GM19043 (cell line): ENCODE data around the gene TNNT3.

Experiments
- ATAC-seq: cut with Tn5 transposase; IDR thresholded peaks from one replicate; pipeline ENCODE4 v1.9.1; 2021; ENCODE audit warnings: low read depth; ENCODE audit not compliant: unreplicated experiment

The TNNT3 gene

DNA sequence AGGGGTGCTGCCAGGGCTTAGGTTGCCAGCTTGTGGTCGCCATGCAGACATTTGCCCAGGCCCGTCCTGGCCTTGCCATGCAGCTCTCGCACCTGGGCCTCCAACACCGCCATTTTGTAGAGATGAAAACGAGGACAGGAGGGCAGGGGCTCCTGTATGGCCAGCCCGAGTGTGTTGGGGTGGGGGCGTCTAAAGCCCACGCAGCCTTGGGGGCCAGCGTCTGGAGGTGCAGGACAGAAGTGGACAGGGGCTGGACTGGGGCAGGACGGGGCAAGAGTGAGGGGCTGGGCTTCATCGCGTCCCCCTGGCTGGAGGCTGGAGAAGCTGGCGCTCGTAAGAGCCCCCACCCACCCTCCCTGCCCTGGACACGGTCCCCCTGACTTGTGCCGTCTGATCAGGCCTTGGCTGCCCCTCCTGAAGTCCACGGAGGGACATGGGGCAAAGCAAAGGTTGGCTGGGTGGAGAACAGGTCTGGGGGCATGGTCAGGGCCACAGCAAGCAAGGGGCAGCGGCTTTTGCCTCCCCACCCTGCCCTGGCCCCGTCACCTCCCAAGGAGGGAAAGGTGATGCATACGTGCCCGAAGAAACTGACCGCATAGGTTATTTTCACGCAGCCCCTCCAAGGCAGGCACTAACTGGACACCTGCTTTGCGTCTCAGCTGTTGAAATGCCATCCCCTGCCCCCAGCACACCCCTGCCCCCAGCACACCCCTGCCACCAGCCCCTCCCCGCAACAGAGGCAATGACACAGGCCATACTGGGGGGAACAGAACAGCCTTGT lies 815 bp downstream of the TNNT3 start:
- ATAC-seq = no peak

GRCh38 chr11:1920909-1921573 lies 1.5 kb downstream of the TNNT3 start:
- no peak for ATAC-seq

DNA sequence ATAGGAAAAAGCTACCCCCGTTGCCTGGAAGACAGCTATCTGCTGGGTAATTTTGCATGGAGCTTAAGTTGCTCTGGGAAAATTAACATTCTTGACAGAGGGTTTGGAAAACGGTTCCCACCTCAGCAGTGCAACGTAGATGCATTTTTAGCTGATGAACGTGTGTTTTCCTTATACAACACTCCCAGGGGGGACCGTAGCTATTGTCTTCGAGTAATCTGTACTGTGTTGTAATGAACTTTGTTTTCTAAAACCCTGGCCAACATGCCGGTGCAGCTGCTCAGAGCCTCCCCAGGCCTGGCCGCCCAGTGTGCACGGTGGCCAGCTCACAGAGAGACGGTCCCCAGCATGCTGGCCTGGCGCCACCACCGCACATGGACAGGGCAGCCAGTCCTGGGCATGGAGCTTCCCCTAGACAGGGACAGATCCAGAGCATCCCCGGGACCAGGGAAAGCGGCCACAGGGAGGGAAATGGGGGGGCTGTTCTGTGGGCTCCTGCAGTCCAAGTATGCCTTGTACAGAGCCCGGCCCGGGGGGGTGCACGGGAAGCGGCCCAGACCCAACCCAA lies 2.2 kb downstream of the TNNT3 start:
- ATAC-seq = no peak

GRCh38 chr11:1922481-1923081 lies 3.1 kb downstream of the TNNT3 start:
- ATAC-seq = no peak

DNA sequence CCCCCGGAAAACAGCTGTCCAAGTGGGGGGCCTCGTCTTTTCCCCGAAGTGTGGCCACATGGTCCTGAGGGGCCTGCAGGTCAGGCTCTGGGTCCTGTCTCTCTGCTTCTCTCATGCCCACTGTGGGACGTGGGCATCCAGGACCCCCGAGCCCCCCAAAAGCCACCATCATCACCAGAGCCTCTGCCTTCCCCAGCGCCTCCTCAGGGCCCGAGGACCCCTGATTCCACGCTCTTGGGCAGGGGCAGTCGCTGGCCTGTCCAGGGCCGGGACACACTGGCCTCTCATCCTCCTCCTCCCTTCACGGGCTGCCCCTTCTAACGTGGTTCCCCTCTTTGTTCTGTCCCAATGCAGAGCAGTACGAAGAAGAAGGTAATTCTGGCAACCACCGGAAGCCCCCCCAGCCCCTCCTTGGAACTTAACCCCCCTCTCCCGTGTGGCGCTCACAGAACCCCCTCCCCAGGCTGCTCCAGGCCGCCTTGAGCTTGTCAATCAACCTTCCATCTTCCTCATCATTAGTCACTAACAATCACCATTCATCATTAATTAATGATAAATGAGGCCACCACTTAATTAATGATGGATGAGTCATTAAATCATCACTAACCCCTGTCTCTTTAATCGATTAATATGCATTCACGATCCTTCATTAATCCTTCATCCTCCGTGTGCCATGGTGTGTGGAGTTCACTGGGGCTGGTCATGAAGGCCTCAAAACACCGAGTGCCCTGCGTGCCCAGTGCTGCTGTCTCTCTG lies 3.9 kb downstream of the TNNT3 start:
- ATAC-seq = no peak

DNA sequence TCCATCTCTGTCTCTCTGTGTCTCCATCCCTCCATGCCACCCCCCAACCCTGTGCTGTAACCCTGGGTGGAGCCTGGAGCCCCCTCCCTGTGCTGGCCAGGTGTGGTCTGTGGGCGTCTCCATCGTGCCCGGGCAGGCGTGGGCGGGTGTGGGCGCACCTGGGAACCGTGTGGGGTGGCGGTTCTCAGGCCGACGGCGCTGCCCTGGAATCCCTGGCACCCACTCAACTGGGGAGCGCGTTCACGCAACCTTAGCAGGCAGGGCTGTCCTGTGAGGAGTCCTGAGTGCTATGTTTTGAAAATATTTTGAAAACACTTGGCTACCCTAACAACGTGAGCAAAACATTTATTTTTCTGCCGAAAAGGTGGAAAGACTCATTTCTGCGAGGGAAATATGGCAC lies 4.7 kb downstream of the TNNT3 start:
- ATAC-seq = no peak

GRCh38 chr11:1924646-1925372 lies 5.3 kb downstream of the TNNT3 start:
- ATAC-seq = no peak

DNA sequence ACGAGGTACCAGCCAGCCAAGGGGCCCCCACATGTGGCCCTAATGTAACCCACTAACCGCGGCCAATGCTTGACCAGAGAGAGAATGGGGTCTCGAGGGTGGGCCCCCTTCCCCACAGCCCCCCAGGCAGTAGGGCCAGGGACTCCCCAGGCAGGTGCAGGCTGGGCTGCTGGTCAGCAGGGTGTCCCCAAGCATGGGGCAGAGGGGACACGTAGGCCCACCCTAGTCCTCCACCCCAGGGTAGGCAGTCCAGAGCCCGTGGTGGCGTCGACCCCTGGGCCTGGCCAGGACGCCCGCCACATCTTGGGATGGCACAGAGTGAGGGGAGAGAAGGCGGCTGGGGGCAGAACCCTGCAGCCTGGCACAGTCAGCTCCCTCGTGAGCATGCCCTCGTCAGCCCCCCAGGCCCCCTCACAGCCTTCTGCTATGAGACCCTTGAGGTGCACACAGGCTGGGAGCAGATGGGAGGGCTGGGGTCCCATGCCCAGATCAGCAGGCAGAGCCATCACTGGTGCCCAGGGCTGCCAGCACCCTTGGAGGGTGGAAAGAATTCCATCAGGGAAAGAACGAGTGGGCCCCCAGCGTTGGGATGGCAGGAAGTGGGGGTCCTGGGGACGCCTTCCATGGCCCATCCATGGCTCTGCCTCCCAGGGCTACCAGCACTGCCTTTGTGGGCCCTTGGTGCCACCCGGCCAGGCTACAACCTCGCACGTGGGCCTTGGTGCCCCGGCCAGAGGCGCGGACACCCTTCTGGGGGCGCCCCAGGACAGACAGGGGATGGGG lies 6.1 kb downstream of the TNNT3 start:
- ATAC-seq = no peak

DNA sequence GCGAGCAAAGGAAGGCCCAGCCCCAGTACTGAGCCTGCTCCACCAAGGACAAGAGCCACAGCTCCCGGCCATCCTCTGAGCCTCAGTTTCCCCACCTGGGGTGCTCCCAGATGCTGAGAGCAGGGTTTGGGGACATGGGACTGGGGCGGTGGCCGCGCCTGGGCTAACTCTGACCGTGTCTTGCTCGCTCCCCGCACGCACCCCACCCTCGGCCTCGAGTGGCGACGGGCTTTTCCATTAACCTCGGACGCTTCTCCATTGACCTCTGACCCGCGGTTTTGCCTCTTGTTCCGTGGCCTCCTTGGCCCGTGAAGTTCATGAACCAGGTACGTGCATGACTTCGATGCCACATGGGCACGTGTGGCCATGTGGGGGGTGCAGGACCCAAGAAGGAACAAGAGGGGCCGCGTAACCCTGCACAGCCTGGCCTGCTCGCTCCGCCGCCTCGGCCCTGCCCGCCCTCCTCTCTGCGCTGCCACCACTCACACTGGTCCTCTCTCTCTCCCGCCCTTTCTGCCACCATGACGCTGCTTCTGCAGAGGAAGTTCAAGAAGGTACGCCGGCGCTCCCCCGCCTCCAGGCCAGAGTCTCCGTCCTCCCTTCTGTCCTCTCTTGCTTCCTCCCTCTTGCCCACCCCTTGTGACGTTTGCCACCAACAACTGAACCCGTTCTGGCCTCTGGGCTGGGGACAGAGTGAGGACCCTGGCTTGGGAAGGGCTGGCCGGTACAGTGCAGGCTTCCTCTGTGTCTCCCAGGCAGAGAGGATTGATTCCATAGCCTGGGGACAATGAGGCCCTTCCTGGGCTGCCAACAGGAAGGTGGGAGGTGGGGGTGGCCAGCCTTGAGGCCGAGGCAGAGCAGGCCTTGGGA lies 6.9 kb downstream of the TNNT3 start:
- no peak for ATAC-seq

GRCh38 chr11:1927026-1927847 lies 7.7 kb downstream of the TNNT3 start:
- ATAC-seq = no peak

DNA sequence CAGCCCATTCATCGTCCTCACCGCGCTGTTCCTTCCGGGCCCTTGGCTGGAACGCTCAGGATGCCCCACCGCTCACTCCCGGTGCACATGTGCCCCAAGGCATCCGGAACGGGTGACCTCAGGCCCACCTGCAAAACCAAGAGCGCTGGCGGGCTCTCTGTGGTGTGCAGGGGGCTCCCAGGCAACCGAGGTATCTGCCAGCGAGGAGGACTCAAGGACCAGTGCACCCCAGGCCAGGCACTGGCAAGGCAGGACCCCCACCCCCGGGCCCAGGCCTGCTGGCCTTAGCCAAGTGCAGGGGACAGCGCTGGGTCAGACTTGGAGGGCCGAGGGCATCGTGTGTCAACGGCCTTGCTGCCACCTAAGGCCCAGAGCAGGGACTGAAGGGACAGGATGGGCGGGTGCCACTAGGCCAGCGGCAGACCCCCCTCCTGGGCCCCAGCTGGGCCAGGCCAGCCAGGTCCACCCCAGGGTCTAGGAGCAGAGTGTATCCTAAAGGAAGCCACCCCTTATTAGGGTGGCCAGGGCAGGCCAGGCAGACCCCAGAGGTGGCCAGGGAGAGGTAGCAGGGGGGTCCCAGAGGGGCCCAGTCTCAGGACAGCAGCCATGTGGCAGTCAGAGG lies 8.5 kb downstream of the TNNT3 start:
- ATAC-seq = no peak

DNA sequence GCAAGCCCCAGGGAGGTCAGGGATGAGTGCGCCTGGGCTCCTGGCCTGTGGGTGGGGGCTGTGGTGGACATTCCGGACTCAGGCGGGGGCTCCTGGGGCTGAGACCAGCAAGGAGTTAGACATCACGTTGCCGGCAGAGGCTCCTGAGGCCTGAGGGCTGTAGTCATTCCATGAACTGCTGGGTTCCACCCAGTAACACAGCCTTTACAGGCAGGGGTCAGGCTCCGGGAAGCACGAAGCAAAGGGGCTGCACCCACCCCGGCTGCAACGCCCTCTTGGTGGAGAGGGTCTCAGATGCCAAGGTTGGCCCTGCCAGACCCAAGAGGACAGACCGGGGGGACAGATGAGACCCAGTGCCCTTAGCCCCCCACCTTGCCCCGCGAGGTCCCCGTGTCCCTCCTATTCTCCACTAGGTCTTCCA lies 9.0 kb downstream of the TNNT3 start:
- ATAC-seq = no peak

DNA sequence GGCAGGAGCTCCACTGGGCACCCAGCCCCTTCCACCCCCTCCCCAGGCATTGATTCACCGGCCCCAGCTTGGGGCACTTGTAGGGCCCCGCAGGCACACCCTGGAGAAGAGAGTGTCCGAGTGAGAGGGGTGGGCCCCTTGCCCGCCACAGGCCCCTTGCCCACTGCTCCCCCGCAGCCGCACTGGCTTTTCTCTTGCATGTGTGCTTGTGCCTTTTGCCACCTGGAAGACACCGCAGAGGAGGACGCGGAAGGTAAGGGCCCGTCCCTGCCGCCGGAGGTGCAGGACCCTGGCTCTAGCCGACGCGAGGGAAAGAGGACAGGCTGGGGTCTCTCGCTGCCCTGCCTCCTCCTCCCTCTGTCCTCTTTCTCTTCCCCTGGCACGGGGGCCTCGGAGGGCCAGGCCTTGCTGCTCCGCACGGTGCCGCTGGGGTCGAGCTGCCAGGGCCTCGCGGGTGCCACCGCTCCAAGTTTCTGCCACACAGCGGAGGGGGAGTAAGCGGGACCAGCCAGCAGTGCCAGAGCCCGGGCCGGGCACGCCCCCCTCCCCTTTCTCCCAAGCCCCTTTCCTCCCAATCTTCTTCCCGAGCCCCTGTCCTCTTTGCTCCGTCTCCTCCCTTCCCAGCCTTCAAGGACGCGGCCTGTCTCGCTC lies 9.5 kb downstream of the TNNT3 start:
- no peak for ATAC-seq

- ATAC-seq = no peak
Observed at GRCh38 chr11:1929621-1930461, 10.3 kb downstream of the TNNT3 start.

DNA sequence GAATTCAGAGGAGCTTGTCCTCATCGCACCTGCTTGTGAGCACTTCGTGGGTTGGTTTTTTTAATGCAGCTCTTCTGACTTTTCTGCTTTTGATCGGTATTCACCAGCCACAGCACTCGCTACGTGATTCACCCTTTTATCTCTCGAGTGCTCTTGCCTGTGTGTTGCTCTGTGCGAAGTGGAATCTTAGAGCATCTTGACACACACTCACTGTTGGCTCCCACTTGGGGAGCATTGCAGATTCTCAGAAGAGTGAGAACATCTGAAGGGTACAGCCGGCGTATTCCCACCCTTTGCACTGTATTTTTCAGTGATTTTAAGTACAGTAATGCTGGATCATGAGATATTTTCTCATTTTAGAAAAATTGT lies 10.9 kb downstream of the TNNT3 start:
- no peak for ATAC-seq
